Small intestine (tissue), 7 donors: ENCODE measurements around the gene WNT9B. TPM values are rescaled to one million over a fixed set of nuclear protein-coding genes. Genes with fewer than 3 reads are reported as not detected.

Experiments used
- DNase-seq, 2 donors: peaks; one replicate each; pipeline versions ENCODE4 v3.0.0 to v3.0.0-alpha.2; 2013
- FAIRE-seq: peaks from 2 replicates; lab custom pipeline; 2012; peaks lifted over from hg19 to GRCh38; lab: Jason Lieb, UNC
- H3K27ac ChIP-seq, 3 donors: one replicate each; pipeline ENCODE4 v1.5.1; 2013; ENCODE audit warnings: low read length in 2 of 3, mild to moderate bottlenecking in 2 of 3, control low read depth in 1 of 3, inconsistent platforms in 1 of 3, low read depth in 1 of 3, moderate library complexity in 1 of 3
- H3K27me3 ChIP-seq, 3 donors: one replicate each; pipeline ENCODE4 v1.6.1; 2013; ENCODE audit warnings: low read length in 3 of 3, inconsistent platforms in 1 of 3; ENCODE audit not compliant: control insufficient read depth in 3 of 3, insufficient read depth in 3 of 3
- H3K36me3 ChIP-seq, 3 donors: one replicate each; pipeline ENCODE4 v1.6.1; 2013; ENCODE audit warnings: low read length in 3 of 3, inconsistent platforms in 1 of 3, low read depth in 1 of 3, mild to moderate bottlenecking in 1 of 3, moderate library complexity in 1 of 3; ENCODE audit not compliant: control insufficient read depth in 3 of 3, insufficient read depth in 2 of 3
- H3K4me1 ChIP-seq, 3 donors: one replicate each; pipeline ENCODE4 v1.6.1; 2013; ENCODE audit warnings: low read length in 2 of 3, inconsistent platforms in 1 of 3, low read depth in 1 of 3, mild to moderate bottlenecking in 1 of 3, moderate library complexity in 1 of 3; ENCODE audit not compliant: control insufficient read depth in 3 of 3, insufficient read depth in 2 of 3
- H3K4me3 ChIP-seq, 3 donors: one replicate each; pipeline ENCODE4 v1.5.1; 2013; ENCODE audit warnings: low read length in 3 of 3, control low read depth in 1 of 3, inconsistent platforms in 1 of 3, low read depth in 1 of 3, mild to moderate bottlenecking in 1 of 3, moderate library complexity in 1 of 3
- H3K9me3 ChIP-seq, 2 donors: one replicate each; pipeline ENCODE4 v1.6.1; 2013; ENCODE audit warnings: low read depth in 1 of 2, low read length in 1 of 2; ENCODE audit not compliant: control insufficient read depth in 2 of 2, insufficient read depth in 1 of 2
- WGBS, 3 donors: extraction: QIAGEN DNeasy Blood & Tissue Kit; methylation state at CpG; one replicate each; pipeline ENCODE4 v1.1.7; 2013; 5-methylcytosine and 5-hydroxymethylcytosine counted together
- polyA plus RNA-seq, 4 donors: library from polyadenylated mRNA; stranded (reverse) in 3 of 4; unstranded in 1 of 4; fragments of 200-250 nt in 3 of 4; fragments of 120-200 nt in 1 of 4; gene quantifications; one replicate each; pipeline versions ENCODE4 v1.2.1 to v1.2.3, GENCODE V29; 2013
- donor health status: healthy with polysubstance abuse.
- donor health status: control.
- donor health status: control.
- donor health status: Bipolar disorder and iron deficiency.
- donor health status: healthy.

Gene WNT9B
- polyA plus RNA-seq, 4 donors = 0.01 to 0.63 (median 0.38) TPM

GRCh38 chr17:46892192-46892703 lies 40.9 kb downstream of the WNT9B start:
- no peaks in the 10 kb centered on the region for H3K9me3 ChIP-seq
- no peak overlapping the region for H3K27ac ChIP-seq
- 59 to 70% (median 64%) methylated on average over 4 of the region's 4 CpGs for WGBS, 3 donors
- no peak for FAIRE-seq
- H3K36me3 ChIP-seq = no peaks in the 10 kb centered on the region
- no peak for DNase-seq
- no peak overlapping the region for H3K4me3 ChIP-seq
- peaks cover 0 to 3% (median 0%) of the 10 kb centered on the region in 3 donors for H3K4me1 ChIP-seq
- peaks cover 0 to 16% (median 2%) of the 10 kb centered on the region in 3 donors for H3K27me3 ChIP-seq

GRCh38 chr17:46894024-46894423 lies 42.6 kb downstream of the WNT9B start:
- Histone ChIP-seq H3K27me3 (peaks cover 0 to 18% (median 5%) of the 10 kb centered on the region in 3 donors), H3K9me3 (peaks cover 0 to 2% of the 10 kb centered on the region in 2 donors), H3K4me1 (peaks cover 0 to 3% (median 0%) of the 10 kb centered on the region in 3 donors), H3K36me3 (no peaks in the 10 kb centered on the region), H3K27ac (no peak overlapping the region), H3K4me3 (no peak overlapping the region)
- FAIRE-seq (no peak), DNase-seq (peak; percentile 12 to 41)
- WGBS, 3 donors = 55 to 75% (median 60%) methylated on average over 9 of the region's 9 CpGs

GRCh38 chr17:46894476-46895151 lies 43.2 kb downstream of the WNT9B start:
- Histone ChIP-seq H3K36me3 (no peaks in the 10 kb centered on the region), H3K9me3 (peaks cover 0 to 4% of the 10 kb centered on the region in 2 donors), H3K4me1 (peaks cover 0 to 3% (median 0%) of the 10 kb centered on the region in 3 donors), H3K27me3 (peaks cover 0 to 18% (median 3%) of the 10 kb centered on the region in 3 donors), H3K4me3 (no peak overlapping the region), H3K27ac (no peak overlapping the region)
- 46 to 55% (median 49%) methylated on average over 25 to 29 of the region's 29 CpGs for WGBS, 3 donors
- DNase-seq = no peak
- FAIRE-seq = no peak

GRCh38 chr17:46895171-46895570 lies 43.8 kb downstream of the WNT9B start:
- 75 to 83% (median 77%) methylated on average over 9 of the region's 9 CpGs for WGBS, 3 donors
- peaks cover 0 to 4% of the 10 kb centered on the region in 2 donors for H3K9me3 ChIP-seq
- peaks cover 0 to 18% (median 3%) of the 10 kb centered on the region in 3 donors for H3K27me3 ChIP-seq
- FAIRE-seq (no peak), DNase-seq (no peak)
- H3K36me3 ChIP-seq = no peaks in the 10 kb centered on the region
- H3K27ac ChIP-seq = no peak overlapping the region
- H3K4me3 ChIP-seq = no peak overlapping the region
- peaks cover 0 to 3% (median 0%) of the 10 kb centered on the region in 3 donors for H3K4me1 ChIP-seq

GRCh38 chr17:46896991-46897390 lies 45.6 kb downstream of the WNT9B start:
- Histone ChIP-seq H3K4me3 (no peak overlapping the region), H3K27ac (no peak overlapping the region), H3K27me3 (peaks cover 0 to 18% (median 3%) of the 10 kb centered on the region in 3 donors), H3K9me3 (peaks cover 0 to 4% of the 10 kb centered on the region in 2 donors), H3K36me3 (no peaks in the 10 kb centered on the region), H3K4me1 (peaks cover 0 to 3% (median 0%) of the 10 kb centered on the region in 3 donors)
- DNase-seq (no peak), FAIRE-seq (no peak)
- 82 to 83% (median 82%) methylated on average over 9 of the region's 9 CpGs for WGBS, 3 donors

- no peak for DNase-seq
- H3K4me1 ChIP-seq = peaks cover 0 to 3% (median 0%) of the 10 kb centered on the region in 3 donors
- peaks cover 0 to 16% (median 3%) of the 10 kb centered on the region in 3 donors for H3K27me3 ChIP-seq
- peaks cover 0 to 4% of the 10 kb centered on the region in 2 donors for H3K9me3 ChIP-seq
- H3K27ac ChIP-seq = no peak overlapping the region
- no peaks in the 10 kb centered on the region for H3K36me3 ChIP-seq
- FAIRE-seq = no peak
- H3K4me3 ChIP-seq = no peak overlapping the region
- 54 to 68% (median 59%) methylated on average over 2 of the region's 2 CpGs for WGBS, 3 donors
These were observed 47.0 kb downstream of the WNT9B start for GRCh38 chr17:46898364-46898763.

GRCh38 chr17:46898860-46899259 lies 47.5 kb downstream of the WNT9B start:
- Histone ChIP-seq H3K27ac (no peak overlapping the region), H3K9me3 (peaks cover 0 to 4% of the 10 kb centered on the region in 2 donors), H3K36me3 (no peaks in the 10 kb centered on the region), H3K27me3 (peaks cover 0 to 11% (median 3%) of the 10 kb centered on the region in 3 donors), H3K4me3 (no peak overlapping the region), H3K4me1 (peaks cover 0 to 3% (median 0%) of the 10 kb centered on the region in 3 donors)
- no peak for FAIRE-seq
- 94 to 97% (median 96%) methylated on average over 5 of the region's 5 CpGs for WGBS, 3 donors
- no peak for DNase-seq

GRCh38 chr17:46901291-46901690 lies 49.9 kb downstream of the WNT9B start:
- 75 to 80% (median 78%) methylated on average over 9 of the region's 9 CpGs for WGBS, 3 donors
- no peak overlapping the region for H3K4me3 ChIP-seq
- H3K27me3 ChIP-seq = peaks cover 0 to 3% (median 2%) of the 10 kb centered on the region in 3 donors
- no peak for DNase-seq
- no peak for FAIRE-seq
- H3K36me3 ChIP-seq = no peaks in the 10 kb centered on the region
- H3K4me1 ChIP-seq = no peaks in the 10 kb centered on the region
- no peak overlapping the region for H3K27ac ChIP-seq
- H3K9me3 ChIP-seq = peaks cover 0 to 4% of the 10 kb centered on the region in 2 donors
